Stimulated activated CD8-positive, alpha-beta memory T cell treated with anti-CD3 and anti-CD28 coated beads, Interleukin-7, amount 100 ng/mL, for 1 hour (primary cell): ENCODE measurements around the gene PRKD1.
"Not testable (repeated sequence)": the region's sequence is repeated elsewhere in the genome, so short reads cannot be mapped to it uniquely, and the experiment has no call there.

Experiments
- DNase-seq, 2 donors: peaks; one replicate each; pipeline ENCODE4 v3.0.0-alpha.2; 2020; ENCODE audit warnings: low read depth in 2 of 2

The PRKD1 gene

GRCh38 chr14:29743531-29743930, 184.1 kb downstream of the PRKD1 start:
- DNase-seq = no peak

DNA sequence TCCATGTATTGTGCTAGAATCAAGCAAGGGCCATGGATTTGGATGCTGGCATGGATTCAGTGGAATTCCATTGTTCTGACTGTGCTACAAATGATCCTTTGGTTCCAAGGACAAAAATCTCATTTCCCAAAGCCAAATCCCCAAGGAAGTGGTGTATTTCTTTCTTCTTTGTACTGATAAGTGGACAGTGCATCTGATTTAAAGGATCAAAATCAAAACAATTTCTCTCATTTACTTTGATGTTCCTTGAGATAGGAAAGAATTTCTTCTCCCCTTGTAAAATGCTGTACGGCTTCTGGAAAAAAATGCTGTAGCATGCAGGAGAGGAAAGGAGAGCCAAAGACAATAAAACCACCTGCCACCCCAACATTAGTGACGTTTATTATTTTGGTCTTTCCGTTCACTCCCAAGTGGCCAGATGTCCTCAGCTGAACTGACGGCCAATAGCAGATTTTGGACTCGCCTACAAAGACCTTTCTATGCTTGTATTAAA, 185.7 kb downstream of the PRKD1 start:
- no peak for DNase-seq

DNA sequence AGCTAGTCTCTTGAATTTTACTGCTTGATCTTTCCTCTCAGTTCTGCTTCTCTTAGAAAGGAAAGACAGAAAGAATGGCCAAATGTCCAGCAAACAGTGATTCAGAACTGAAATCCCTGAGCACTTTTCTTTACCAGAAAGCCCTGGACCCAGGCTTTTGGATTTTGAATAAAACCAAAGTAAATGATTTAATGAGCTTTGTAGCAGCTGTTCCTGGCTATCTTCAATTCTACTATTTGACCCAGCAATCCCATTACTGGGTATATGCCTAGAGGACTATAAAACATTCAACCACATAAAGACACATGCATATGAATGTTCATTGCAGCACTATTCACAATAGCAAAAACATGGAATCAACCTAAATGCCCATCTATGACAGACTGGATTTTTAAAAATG, 187.2 kb downstream of the PRKD1 start:
- no peak for DNase-seq

DNA sequence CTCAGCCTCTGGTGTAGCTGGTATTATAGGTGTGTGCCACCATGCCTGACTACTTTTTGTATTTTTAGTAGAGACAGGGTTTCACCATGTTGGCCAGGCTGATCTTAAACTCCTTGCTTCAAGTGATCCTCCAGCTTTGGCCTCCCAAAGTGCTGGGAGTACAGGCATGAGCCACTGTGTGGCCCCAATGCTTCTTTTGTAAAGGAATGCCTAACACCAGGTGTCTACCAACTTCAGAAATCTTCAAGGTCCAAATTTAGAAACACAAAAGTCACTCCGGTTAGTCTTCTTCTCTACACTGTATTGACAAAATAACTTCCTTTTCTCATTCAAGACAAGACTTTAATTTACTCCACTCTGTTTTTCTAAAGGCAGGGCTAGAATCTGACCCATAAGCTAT, 188.7 kb downstream of the PRKD1 start:
- DNase-seq = no peak

GRCh38 chr14:29738056-29738455, 189.6 kb downstream of the PRKD1 start:
- DNase-seq = no peak

GRCh38 chr14:29735459-29735858, 192.2 kb downstream of the PRKD1 start:
- no peak for DNase-seq

- DNase-seq = no peak
These were observed 192.9 kb downstream of the PRKD1 start for GRCh38 chr14:29734732-29735131.

- DNase-seq = not testable (repeated sequence)
These were observed 200.9 kb downstream of the PRKD1 start for GRCh38 chr14:29726560-29727331.

- DNase-seq = no peak
These were observed 202.7 kb downstream of the PRKD1 start for GRCh38 chr14:29724991-29725390.

- no peak for DNase-seq
These were observed 204.8 kb downstream of the PRKD1 start for GRCh38 chr14:29722831-29723230.

GRCh38 chr14:29721586-29721985, 206.1 kb downstream of the PRKD1 start:
- DNase-seq = no peak

DNA sequence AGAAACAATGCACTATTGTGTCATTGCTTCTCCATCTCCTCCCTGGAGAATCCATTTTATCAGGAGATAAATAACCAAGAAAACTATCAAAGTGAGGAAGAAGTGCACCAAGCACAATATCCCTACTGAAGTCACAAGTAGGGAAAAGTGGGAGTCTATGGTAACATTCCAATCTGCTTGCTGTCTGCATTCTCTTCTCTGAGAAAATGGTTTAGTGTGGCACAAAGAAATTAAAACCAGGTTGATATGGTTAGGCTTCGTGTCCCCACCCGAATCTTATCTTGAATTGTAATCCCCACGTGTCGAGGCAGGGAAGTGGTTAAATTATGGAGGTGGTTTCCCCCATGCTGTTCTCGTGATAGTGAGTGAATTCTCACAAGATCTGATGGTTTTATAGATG, 209.7 kb downstream of the PRKD1 start:
- no peak for DNase-seq

DNA sequence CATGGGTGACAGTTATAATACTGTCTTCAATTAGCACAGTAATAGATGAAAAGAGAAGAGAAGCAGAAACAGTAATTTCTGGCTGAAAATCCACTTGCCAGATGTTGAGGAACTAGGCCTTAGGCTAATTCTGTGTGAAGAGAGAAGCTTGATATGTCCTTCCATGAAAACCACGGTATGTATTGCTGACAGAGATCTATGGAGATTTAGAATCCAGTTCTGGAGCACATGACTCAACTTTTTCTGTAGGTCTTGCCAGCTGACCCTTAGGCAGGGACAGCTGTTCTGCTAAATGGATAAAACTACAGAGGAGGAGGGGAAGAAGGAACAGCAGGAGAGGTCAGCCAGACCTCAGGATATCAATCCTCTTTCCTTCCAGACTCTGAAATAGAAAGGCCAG, 211.5 kb downstream of the PRKD1 start:
- DNase-seq = no peak

DNA sequence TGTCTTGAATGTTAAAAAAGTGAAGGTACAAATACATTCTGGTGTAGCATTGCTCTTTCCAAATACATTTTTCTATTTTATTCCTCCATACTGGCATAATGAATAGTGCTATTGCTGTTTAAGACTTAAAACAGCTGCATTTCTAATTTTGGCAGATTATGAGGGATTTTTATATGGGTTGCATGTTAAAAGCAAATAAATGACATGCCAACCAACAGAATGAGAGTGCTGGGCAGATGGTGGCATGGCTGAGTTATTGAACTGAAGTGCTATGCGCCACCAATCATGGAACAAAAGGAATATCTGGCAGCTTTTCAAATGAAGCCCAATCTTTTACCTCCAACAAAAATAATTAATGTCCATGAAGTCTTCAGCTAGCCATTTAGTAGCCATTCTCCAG, 215.0 kb downstream of the PRKD1 start:
- no peak for DNase-seq

GRCh38 chr14:29710015-29710414, 217.6 kb downstream of the PRKD1 start:
- no peak for DNase-seq

- DNase-seq = no peak
These were observed 218.2 kb downstream of the PRKD1 start for GRCh38 chr14:29709490-29709889.

GRCh38 chr14:29706700-29707099, 220.9 kb downstream of the PRKD1 start:
- no peak for DNase-seq

GRCh38 chr14:29705801-29706200, 221.8 kb downstream of the PRKD1 start:
- no peak for DNase-seq

GRCh38 chr14:29689597-29689996, 238.1 kb downstream of the PRKD1 start:
- DNase-seq = not testable (repeated sequence)

GRCh38 chr14:29687866-29688265, 239.8 kb downstream of the PRKD1 start:
- DNase-seq = no peak

DNA sequence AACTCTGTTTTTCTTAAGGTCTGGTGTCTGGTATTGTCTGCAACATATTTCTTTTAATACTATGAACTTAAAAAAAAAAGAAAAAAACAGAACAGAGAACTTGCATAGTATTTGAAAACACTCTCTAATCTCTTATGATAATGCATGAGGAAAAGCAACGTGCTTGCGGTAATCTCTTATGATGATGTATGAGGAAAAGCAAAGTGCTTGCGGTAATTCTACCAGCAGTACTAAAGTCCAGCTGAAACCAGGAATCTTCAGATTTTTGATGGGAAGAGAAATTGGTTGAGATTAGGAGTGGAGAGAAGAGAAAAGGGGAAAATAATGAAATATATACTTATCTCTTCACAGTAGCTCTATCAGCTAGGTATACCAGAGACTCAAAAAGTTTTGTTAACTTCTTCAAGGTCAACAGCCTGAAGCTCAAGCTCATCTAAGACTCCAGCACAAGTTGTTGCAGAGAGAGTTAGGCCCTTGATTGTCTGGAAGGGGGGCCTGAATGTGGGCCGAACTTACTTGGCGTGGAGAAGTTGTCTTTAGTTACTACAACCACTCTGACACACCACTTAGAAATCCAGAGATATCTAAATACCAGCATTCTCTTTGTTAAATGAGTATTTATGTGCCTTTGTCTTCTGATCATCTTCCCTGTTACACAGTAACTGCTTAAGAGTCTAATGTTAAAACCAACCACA, 240.4 kb downstream of the PRKD1 start:
- DNase-seq = no peak

GRCh38 chr14:29684926-29685325, 242.7 kb downstream of the PRKD1 start:
- DNase-seq = no peak

- no peak for DNase-seq
These were observed 244.9 kb downstream of the PRKD1 start for GRCh38 chr14:29682789-29683188.
